ENCODE results near the gene SH3BP5.

SH3BP5 gene

GRCh38 chr3:15288331-15289035 is 43.9 kb downstream of the SH3BP5 start:
- TF ChIP-seq, protein P1, sequence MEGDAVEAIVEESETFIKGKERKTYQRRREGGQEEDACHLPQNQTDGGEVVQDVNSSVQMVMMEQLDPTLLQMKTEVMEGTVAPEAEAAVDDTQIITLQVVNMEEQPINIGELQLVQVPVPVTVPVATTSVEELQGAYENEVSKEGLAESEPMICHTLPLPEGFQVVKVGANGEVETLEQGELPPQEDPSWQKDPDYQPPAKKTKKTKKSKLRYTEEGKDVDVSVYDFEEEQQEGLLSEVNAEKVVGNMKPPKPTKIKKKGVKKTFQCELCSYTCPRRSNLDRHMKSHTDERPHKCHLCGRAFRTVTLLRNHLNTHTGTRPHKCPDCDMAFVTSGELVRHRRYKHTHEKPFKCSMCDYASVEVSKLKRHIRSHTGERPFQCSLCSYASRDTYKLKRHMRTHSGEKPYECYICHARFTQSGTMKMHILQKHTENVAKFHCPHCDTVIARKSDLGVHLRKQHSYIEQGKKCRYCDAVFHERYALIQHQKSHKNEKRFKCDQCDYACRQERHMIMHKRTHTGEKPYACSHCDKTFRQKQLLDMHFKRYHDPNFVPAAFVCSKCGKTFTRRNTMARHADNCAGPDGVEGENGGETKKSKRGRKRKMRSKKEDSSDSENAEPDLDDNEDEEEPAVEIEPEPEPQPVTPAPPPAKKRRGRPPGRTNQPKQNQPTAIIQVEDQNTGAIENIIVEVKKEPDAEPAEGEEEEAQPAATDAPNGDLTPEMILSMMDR (IDR thresholded peaks at IDR 0.05; ENCODE audit: low read depth, low read length): no peak
- no peak overlapping the region for H3K4me3 ChIP-seq (ENCODE audit: low read depth, low read length)

GRCh38 chr3:15287565-15288330 is 44.6 kb downstream of the SH3BP5 start:
- TF ChIP-seq, protein P1 (IDR thresholded peaks at IDR 0.05; ENCODE audit: low read depth, low read length): no peak
- H3K4me3 ChIP-seq (ENCODE audit: low read depth, low read length): no peak overlapping the region

GRCh38 chr3:15286022-15286421 is 46.4 kb downstream of the SH3BP5 start:
- H3K4me3 ChIP-seq (ENCODE audit: low read depth, low read length): no peak overlapping the region
- TF ChIP-seq, protein P1 (IDR thresholded peaks at IDR 0.05; ENCODE audit: low read depth, low read length): no peak

GRCh38 chr3:15284121-15284889 is 48.1 kb downstream of the SH3BP5 start:
- TF ChIP-seq, protein P1 (IDR thresholded peaks at IDR 0.05; ENCODE audit: low read depth, low read length): no peak
- no peak overlapping the region for H3K4me3 ChIP-seq (ENCODE audit: low read depth, low read length)

GRCh38 chr3:15283702-15284101 is 48.7 kb downstream of the SH3BP5 start:
- H3K4me3 ChIP-seq (ENCODE audit: low read depth, low read length): no peak overlapping the region
- TF ChIP-seq, protein P1 (IDR thresholded peaks at IDR 0.05; ENCODE audit: low read depth, low read length): no peak

GRCh38 chr3:15281817-15282216 is 50.6 kb downstream of the SH3BP5 start:
- TF ChIP-seq, protein P1 (IDR thresholded peaks at IDR 0.05; ENCODE audit: low read depth, low read length): no peak
- no peak overlapping the region for H3K4me3 ChIP-seq (ENCODE audit: low read depth, low read length)
